GM12875 (cell line): Measurements from ENCODE around the gene KRTAP4-9.
"Not testable (repeated sequence)": the region's sequence is repeated elsewhere in the genome, so short reads cannot be mapped to it uniquely, and the experiment has no call there.

Source experiments
- H3K4me3 ChIP-seq: one replicate; pipeline ENCODE4 v1.5.1; 2011; ENCODE audit warnings: low read depth, low read length, control low read depth
- CTCF ChIP-seq: IDR thresholded peaks from 2 replicates; pipeline ENCODE4 v1.5.1; 2011; ENCODE audit warnings: low read depth, mild to moderate bottlenecking, control low read depth, inconsistent platforms, low read length, moderate library complexity, borderline replicate concordance; ENCODE audit not compliant: insufficient read depth

The KRTAP4-9 gene

DNA sequence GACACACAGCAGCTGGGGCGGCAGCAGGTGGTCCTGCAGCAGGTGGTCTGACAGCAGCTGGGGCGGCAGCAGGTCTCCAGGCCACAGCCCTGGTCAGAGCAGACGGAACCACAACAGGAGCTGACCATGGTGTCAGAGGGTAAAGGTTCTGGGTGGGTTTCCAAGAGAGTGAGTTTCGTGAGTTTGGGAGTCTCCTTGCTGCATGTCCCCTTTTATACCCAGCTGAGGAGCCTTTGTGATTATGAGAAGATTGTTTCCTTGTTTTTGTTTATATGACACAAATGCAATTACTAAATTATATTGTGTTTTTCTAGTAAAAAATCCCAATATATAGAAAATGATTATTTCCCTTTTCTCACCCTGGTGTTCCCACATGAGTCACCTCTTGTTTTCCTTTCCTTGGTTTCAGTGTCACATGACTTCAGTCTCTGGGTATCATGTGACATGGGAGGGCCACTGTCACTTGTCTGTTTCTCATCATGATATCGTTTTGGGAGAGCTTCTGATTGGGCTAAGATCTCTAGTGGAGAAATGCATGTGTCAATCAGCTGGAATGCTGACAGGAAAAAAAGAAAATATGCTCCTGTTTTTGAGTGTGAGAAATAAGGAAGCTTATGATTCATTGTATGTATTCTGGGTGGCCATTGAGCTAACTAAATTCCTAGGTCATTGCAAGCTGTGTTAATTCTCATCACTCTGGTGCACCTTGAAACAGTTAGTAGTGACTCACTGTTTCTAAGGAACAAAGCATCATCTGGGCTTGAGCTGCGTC is 35.4 kb downstream of the KRTAP4-9 start, which contains the start of gene KRTAP4-6:
KRTAP4-6 (minus strand) TSS at position 185 of the 772 bp plus-strand sequence; CDS start at position 128, 57 bp downstream.
- no peak for TF ChIP-seq CTCF

GRCh38 chr17:41141361-41141760 is 36.2 kb downstream of the KRTAP4-9 start:
- no peak for TF ChIP-seq CTCF

More for the DNA sequence above, 35.4 kb downstream of the KRTAP4-9 start, which contains the start of gene KRTAP4-6:
- no peak within 1 kb of the TSS for H3K4me3 ChIP-seq

GRCh38 chr17:41144846-41145245 is 39.7 kb downstream of the KRTAP4-9 start:
- no peak for TF ChIP-seq CTCF
- no peak overlapping the region for H3K4me3 ChIP-seq

More at GRCh38 chr17:41141361-41141760, 36.2 kb downstream of the KRTAP4-9 start:
- no peak overlapping the region for H3K4me3 ChIP-seq

GRCh38 chr17:41145261-41145660 is 40.1 kb downstream of the KRTAP4-9 start:
- H3K4me3 ChIP-seq: no peak overlapping the region
- no peak for TF ChIP-seq CTCF

GRCh38 chr17:41147531-41148204 is 42.5 kb downstream of the KRTAP4-9 start:
- no peak overlapping the region for H3K4me3 ChIP-seq
- TF ChIP-seq CTCF: no peak

GRCh38 chr17:41148971-41149651 is 43.9 kb downstream of the KRTAP4-9 start:
- not testable (repeated sequence) for H3K4me3 ChIP-seq

- TF ChIP-seq CTCF: no peak
- no peak within 1 kb of the TSS for H3K4me3 ChIP-seq
Measured at GRCh38 chr17:41149652-41149985, 44.4 kb downstream of the KRTAP4-9 start, which contains the start of gene KRTAP4-5. Gene KRTAP4-5, minus strand, starts transcription at chr17:41149825. Its CDS starts 58 bp downstream, at chr17:41149767.
